ENCODE results near the gene TMEM269.

Gene TMEM269

DNA sequence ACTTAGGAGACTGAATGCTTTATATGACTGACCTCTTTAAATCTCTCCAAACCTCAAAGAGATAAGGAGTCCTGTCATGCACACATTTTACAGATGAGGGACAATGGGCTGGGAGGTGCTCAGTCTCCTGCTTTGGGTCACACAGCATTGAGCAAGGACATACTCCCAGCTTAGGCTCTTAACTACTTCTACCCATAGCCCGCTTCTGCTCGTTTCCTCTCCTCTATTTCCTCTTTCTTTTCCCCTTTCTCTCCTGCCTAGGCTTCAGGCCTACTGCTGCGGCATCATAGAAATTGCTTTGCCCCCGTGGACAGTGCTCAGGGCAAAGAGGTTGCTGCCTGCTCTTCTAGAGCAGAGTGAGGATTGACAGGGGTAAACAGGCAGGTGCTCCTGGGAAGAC is 49.2 kb downstream of the TMEM269 start:
- TF ChIP-seq, protein P1, sequence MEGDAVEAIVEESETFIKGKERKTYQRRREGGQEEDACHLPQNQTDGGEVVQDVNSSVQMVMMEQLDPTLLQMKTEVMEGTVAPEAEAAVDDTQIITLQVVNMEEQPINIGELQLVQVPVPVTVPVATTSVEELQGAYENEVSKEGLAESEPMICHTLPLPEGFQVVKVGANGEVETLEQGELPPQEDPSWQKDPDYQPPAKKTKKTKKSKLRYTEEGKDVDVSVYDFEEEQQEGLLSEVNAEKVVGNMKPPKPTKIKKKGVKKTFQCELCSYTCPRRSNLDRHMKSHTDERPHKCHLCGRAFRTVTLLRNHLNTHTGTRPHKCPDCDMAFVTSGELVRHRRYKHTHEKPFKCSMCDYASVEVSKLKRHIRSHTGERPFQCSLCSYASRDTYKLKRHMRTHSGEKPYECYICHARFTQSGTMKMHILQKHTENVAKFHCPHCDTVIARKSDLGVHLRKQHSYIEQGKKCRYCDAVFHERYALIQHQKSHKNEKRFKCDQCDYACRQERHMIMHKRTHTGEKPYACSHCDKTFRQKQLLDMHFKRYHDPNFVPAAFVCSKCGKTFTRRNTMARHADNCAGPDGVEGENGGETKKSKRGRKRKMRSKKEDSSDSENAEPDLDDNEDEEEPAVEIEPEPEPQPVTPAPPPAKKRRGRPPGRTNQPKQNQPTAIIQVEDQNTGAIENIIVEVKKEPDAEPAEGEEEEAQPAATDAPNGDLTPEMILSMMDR (IDR thresholded peaks at IDR 0.05) = no peak

DNA sequence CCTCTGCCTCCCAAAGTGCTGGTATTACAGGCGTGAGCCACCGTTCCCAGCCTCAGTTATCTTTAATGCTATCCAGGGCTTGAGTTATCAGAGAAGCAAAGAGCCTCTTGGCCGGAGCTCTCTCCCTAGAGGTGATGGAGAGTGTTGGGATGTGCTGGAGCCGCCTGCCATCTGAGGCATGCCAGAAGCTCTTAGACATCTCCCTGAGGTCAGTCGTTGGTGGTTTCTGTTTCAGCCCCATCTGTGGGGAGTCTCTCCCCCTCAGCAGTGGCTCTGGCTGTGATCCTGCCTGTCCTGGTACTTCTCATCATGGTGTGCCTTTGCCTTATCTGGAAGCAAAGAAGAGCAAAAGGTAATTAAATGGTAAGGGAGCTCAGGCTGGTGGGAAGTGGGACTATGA is 50.0 kb downstream of the TMEM269 start:
- TF ChIP-seq, protein P1 (IDR thresholded peaks at IDR 0.05) = no peak

DNA sequence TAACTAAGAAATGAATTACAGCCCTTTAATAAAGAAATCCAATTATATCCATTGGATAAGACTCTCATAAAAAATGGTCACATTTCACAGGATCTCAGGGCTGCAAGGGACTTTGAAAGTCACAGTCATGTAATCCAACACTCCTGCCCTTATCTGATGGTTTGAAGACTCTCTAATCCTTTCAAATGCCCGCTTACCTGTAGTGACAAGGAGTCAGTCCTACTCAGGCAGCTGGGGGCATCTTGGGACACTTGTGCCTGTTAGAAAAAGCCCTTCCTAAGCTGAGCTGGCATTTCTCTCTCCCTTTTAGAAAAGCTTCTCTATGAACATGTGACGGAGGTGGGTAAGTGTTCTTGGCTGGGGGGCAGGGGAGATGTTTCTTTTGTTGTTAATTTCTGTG is 50.6 kb downstream of the TMEM269 start:
- TF ChIP-seq, protein P1 (IDR thresholded peaks at IDR 0.05) = no peak

DNA sequence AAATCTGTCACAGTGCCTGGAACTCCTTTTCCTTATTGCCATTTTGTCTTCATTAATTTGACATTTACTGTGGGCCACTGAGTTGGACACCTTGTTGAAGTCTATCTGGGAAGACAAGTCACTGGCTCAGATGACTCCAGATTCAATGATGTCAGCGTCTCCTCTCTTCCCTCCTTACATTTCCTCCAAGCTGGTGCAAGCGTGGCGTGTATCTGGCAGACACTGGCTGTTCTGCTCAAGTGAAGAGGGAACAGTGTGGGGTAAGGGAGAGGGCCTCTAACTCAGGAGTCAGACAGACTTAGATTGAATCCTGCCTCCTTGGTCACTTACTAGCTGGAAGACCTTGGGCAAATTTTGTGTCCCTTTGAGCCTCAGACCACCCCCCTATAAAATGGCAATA is 52.9 kb downstream of the TMEM269 start:
- TF ChIP-seq, protein P1 (IDR thresholded peaks at IDR 0.05) = no peak

DNA sequence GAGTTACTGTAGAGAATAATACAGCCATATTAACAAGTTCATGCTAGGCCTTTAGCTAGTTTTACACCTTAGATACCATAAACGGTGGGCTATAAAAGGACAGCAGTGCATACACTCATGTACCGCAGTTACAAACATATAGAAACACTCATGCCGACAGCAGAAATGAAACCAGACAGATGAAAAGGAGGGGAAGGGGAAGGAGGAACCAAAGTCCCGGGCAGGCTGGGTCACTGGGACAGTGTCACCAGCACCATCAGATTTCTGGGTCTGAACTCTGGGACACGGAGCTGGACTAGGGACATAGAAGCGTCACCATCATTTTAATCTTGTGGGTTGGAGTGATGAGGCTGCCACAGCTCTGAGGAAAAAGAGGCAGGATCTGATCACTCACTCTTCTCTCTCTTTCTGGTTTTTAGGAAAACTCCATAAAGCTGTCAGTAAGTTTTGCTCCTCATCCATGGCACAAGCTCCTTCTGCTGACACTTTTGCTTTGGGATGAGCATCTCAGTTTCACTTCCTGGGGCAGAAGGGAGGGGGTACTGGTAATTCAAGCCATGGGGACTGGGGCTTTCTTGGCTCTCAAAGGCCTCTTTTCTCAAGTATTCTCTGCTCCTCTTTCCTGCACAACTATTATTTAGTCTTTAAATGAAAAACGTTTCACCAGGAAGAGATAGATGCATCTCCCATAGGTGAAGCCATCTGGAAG is 53.8 kb downstream of the TMEM269 start:
- TF ChIP-seq, protein P1 (IDR thresholded peaks at IDR 0.05) = no peak

DNA sequence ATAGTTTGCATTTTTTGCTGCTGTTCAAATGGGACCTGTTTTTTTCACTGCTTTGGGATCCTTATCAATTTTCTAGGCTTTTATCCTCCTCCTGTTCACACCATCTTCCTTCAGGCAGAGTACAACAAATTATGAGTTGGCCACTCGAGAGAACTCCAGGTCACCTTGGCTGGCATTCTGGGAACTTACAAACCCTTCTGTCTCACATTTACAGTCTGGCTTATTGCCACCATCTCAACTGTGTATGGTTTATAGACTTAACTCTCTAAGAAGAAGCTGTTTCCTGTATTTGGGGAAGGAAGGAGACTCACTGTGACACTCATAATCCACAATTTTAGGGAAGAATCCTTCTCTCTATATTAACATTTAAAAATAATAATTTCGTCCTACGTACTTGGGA is 56.2 kb downstream of the TMEM269 start:
- TF ChIP-seq, protein P1 (IDR thresholded peaks at IDR 0.05) = no peak

DNA sequence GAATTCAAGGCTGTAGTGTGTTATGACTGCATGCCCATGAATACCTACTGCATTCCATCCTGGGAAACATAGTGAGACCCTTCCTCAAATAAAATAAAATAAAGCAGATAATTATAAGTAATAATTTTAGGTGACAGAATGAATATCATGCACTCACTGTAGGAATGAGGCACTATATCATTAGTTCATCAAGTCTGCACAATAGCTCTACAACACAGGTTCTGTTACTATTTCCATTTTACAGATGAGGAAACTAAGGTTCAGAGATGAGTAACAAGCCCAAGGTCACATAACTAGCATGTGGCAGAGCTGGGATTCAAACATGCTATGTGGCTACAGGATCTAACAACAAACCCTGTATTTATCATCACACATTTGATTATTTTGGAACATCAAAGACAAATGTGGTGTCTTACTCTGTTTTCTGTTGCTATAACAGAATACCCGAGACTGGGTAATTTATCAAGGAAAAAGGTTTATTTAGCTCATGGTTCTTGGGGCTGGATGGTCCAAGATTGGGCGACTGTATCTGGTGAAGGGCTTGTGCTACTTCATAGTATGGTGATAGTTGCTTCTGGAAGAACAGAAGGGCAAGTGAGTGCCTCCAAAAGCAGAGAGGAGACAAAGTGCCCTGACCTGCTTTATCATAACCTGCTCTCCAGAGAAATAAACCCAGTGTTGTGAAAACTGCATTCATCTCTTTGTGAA is 56.8 kb downstream of the TMEM269 start:
- TF ChIP-seq, protein P1 (IDR thresholded peaks at IDR 0.05) = no peak
